Small intestine (tissue), 7 donors: ENCODE measurements around the gene ZSWIM2. TPM values are rescaled to one million over a fixed set of nuclear protein-coding genes. Genes with fewer than 3 reads are reported as not detected.
"Not testable (repeated sequence)": the region's sequence is repeated elsewhere in the genome, so short reads cannot be mapped to it uniquely, and the experiment has no call there.

ENCODE experiments used
- DNase-seq, 2 donors: peaks; one replicate each; pipeline versions ENCODE4 v3.0.0 to v3.0.0-alpha.2; 2013
- FAIRE-seq: peaks from 2 replicates; lab custom pipeline; 2012; peaks lifted over from hg19 to GRCh38; lab: Jason Lieb, UNC
- H3K27ac ChIP-seq, 3 donors: one replicate each; pipeline ENCODE4 v1.5.1; 2013; ENCODE audit warnings: low read length in 2 of 3, mild to moderate bottlenecking in 2 of 3, control low read depth in 1 of 3, inconsistent platforms in 1 of 3, low read depth in 1 of 3, moderate library complexity in 1 of 3
- H3K27me3 ChIP-seq, 3 donors: one replicate each; pipeline ENCODE4 v1.6.1; 2013; ENCODE audit warnings: low read length in 3 of 3, inconsistent platforms in 1 of 3; ENCODE audit not compliant: control insufficient read depth in 3 of 3, insufficient read depth in 3 of 3
- H3K36me3 ChIP-seq, 3 donors: one replicate each; pipeline ENCODE4 v1.6.1; 2013; ENCODE audit warnings: low read length in 3 of 3, inconsistent platforms in 1 of 3, low read depth in 1 of 3, mild to moderate bottlenecking in 1 of 3, moderate library complexity in 1 of 3; ENCODE audit not compliant: control insufficient read depth in 3 of 3, insufficient read depth in 2 of 3
- H3K4me1 ChIP-seq, 3 donors: one replicate each; pipeline ENCODE4 v1.6.1; 2013; ENCODE audit warnings: low read length in 2 of 3, inconsistent platforms in 1 of 3, low read depth in 1 of 3, mild to moderate bottlenecking in 1 of 3, moderate library complexity in 1 of 3; ENCODE audit not compliant: control insufficient read depth in 3 of 3, insufficient read depth in 2 of 3
- H3K4me3 ChIP-seq, 3 donors: one replicate each; pipeline ENCODE4 v1.5.1; 2013; ENCODE audit warnings: low read length in 3 of 3, control low read depth in 1 of 3, inconsistent platforms in 1 of 3, low read depth in 1 of 3, mild to moderate bottlenecking in 1 of 3, moderate library complexity in 1 of 3
- H3K9me3 ChIP-seq, 2 donors: one replicate each; pipeline ENCODE4 v1.6.1; 2013; ENCODE audit warnings: low read depth in 1 of 2, low read length in 1 of 2; ENCODE audit not compliant: control insufficient read depth in 2 of 2, insufficient read depth in 1 of 2
- WGBS, 3 donors: extraction: QIAGEN DNeasy Blood & Tissue Kit; methylation state at CpG; one replicate each; pipeline ENCODE4 v1.1.7; 2013; 5-methylcytosine and 5-hydroxymethylcytosine counted together
- polyA plus RNA-seq, 4 donors: library from polyadenylated mRNA; stranded (reverse) in 3 of 4; unstranded in 1 of 4; fragments of 200-250 nt in 3 of 4; fragments of 120-200 nt in 1 of 4; gene quantifications; one replicate each; pipeline versions ENCODE4 v1.2.1 to v1.2.3, GENCODE V29; 2013
- donor health status: healthy with polysubstance abuse.
- donor health status: control.
- donor health status: control.
- donor health status: Bipolar disorder and iron deficiency.
- donor health status: healthy.

Gene ZSWIM2
- polyA plus RNA-seq, 4 donors, result 0.03 TPM; not detected in 3

GRCh38 chr2:186827862-186828492, 21.0 kb downstream of the ZSWIM2 start:
- Histone ChIP-seq H3K4me1 (no peaks in the 10 kb centered on the region), H3K27ac (no peak overlapping the region), H3K36me3 (no peaks in the 10 kb centered on the region), H3K9me3 (no peaks in the 10 kb centered on the region), H3K27me3 (no peaks in the 10 kb centered on the region), H3K4me3 (no peak overlapping the region)
- WGBS, 3 donors, result 49 to 63% (median 59%) methylated on average over 2 of the region's 2 CpGs
- FAIRE-seq (no peak), DNase-seq (no peak)

DNA sequence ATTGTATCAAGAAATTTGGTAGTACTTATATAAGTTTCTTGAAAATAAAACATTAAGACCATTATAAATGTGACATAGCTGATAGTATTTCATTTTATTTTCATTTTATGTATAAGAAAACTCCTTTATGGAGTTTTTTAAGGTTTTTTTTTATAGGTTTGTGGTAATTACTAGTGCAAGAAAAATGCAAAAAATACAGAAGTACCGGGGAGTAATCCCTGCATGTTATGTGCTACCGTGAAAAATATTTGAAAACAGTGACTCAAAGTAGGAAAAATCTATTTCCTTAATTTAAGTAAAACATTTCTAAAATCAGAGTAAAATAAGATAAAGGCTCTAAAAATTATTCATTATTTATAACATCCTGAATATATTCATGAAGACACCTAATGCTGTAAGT, 21.6 kb downstream of the ZSWIM2 start:
- H3K9me3 ChIP-seq, result no peaks in the 10 kb centered on the region
- FAIRE-seq (no peak), DNase-seq (no peak)
- H3K27ac ChIP-seq, result no peak overlapping the region
- 84 to 96% (median 85%) methylated on average over 2 of the region's 2 CpGs for WGBS, 3 donors
- no peaks in the 10 kb centered on the region for H3K4me1 ChIP-seq
- no peak overlapping the region for H3K4me3 ChIP-seq
- no peaks in the 10 kb centered on the region for H3K27me3 ChIP-seq
- H3K36me3 ChIP-seq, result no peaks in the 10 kb centered on the region

- FAIRE-seq (no peak), DNase-seq (no peak)
- H3K36me3 ChIP-seq, result no peaks in the 10 kb centered on the region
- 73 to 89% (median 78%) methylated on average over 2 of the region's 2 CpGs for WGBS, 3 donors
- H3K4me1 ChIP-seq, result no peaks in the 10 kb centered on the region
- H3K27me3 ChIP-seq, result no peaks in the 10 kb centered on the region
- H3K4me3 ChIP-seq, result no peak overlapping the region
- H3K9me3 ChIP-seq, result no peaks in the 10 kb centered on the region
- H3K27ac ChIP-seq, result no peak overlapping the region
These were observed 26.6 kb downstream of the ZSWIM2 start for GRCh38 chr2:186822323-186822722.

GRCh38 chr2:186820303-186820702, 28.7 kb downstream of the ZSWIM2 start:
- Histone ChIP-seq H3K9me3 (no peaks in the 10 kb centered on the region), H3K4me1 (no peaks in the 10 kb centered on the region), H3K27me3 (no peaks in the 10 kb centered on the region), H3K27ac (no peak overlapping the region), H3K4me3 (no peak overlapping the region), H3K36me3 (no peaks in the 10 kb centered on the region)
- FAIRE-seq (no peak), DNase-seq (no peak)
- 69 to 86% (median 82%) methylated on average over 7 of the region's 7 CpGs for WGBS, 3 donors

DNA sequence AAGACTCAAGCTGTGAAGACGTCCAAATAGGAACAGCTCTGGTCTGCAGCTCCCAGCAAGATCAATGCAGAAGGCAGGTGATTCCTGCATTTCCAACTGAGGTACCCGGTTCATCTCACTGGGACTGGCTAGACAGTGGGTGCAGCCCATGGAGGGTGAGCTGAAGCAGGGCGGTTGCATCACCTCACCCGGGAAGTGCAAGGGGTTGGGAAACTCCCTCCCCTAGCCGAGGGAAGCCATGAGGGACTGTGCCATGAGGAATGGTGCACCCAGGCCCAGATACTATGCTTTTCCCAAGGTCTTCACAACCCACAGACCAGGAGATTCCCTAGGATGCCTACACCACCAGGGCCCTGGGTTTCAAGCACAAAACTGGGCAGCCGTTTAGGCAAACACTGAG, 37.2 kb downstream of the ZSWIM2 start:
- not testable (repeated sequence) for H3K27ac ChIP-seq, H3K9me3 ChIP-seq, H3K4me3 ChIP-seq, DNase-seq, FAIRE-seq, H3K36me3 ChIP-seq, H3K4me1 ChIP-seq, H3K27me3 ChIP-seq
- WGBS, 3 donors, result 73 to 89% (median 81%) methylated on average over 6 of the region's 6 CpGs

DNA sequence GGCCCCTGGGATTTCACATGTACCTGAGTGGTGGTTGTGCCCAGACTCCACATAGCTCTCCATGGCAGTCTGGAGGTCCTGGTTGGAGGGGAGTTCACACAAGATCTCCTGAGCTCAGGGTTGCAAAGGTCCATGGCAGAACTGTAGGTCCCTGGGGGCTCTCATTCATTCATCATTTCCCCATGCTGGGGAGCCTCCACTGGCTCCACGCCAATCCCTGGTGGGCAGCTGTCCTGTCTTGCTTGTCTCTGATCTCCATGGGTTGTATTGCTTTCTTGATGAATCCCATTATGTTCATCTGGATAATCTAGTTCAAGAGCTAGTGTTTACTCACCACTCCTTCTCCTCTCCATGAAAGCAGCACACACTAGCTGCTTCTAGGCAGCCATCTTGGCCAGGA, 42.4 kb downstream of the ZSWIM2 start:
- H3K9me3 ChIP-seq, result no peaks in the 10 kb centered on the region
- H3K27me3 ChIP-seq, result no peaks in the 10 kb centered on the region
- no peaks in the 10 kb centered on the region for H3K36me3 ChIP-seq
- H3K4me3 ChIP-seq, result no peak overlapping the region
- DNase-seq (no peak), FAIRE-seq (no peak)
- 57 to 88% (median 79%) methylated on average over 1 of the region's 1 CpG for WGBS, 3 donors
- H3K27ac ChIP-seq, result no peak overlapping the region
- no peaks in the 10 kb centered on the region for H3K4me1 ChIP-seq

DNA sequence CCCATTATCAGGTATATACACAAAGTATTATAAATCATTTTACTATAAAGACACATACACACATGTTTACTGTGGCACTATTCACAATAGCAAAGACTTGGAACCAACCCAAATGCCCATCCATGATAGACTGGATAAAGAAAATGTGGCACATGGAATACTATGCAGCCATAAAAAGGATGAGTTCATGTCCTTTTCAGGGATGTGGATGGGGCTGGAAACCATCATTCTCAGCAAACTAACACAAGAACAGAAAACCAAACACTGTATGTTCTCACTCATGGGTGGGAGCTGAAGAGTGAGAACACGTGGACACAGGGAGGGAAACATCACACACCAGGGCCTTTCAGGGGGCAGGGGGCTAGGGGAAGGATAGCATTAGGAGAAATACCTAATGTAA, 50.4 kb downstream of the ZSWIM2 start:
- not testable (repeated sequence) for H3K27me3 ChIP-seq, DNase-seq, H3K27ac ChIP-seq, H3K36me3 ChIP-seq, FAIRE-seq, H3K4me3 ChIP-seq, H3K9me3 ChIP-seq, H3K4me1 ChIP-seq
- 65 to 87% (median 65%) methylated on average over 1 of the region's 1 CpG for WGBS, 3 donors

DNA sequence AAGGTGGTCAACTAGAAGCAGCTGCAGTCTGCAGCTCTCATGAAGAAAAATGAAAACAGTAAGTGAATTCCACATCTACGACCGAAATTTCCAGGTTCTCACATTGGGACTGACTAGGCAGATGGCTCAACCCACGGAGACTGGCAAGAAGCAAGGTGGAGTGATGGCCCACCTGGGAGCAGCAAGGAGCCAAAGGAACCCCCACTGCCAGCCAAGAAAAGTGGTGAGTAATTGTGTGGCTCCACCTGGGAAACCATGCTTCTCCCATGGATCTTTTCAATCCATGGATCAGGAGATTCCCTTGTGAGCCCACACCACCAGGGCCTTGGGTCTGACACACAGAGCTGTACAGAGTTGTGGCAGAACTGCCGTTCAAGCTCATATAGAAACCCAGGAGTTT, 64.0 kb downstream of the ZSWIM2 start:
- WGBS, 3 donors, result 76 to 91% (median 78%) methylated on average over 4 of the region's 4 CpGs
- Histone ChIP-seq H3K4me3 (no peak overlapping the region), H3K27ac (no peak overlapping the region), H3K27me3 (no peaks in the 10 kb centered on the region), H3K9me3 (peaks cover 0 to 15% of the 10 kb centered on the region in 2 donors), H3K36me3 (no peaks in the 10 kb centered on the region), H3K4me1 (no peaks in the 10 kb centered on the region)
- DNase-seq, result no peak
- FAIRE-seq, result no peak

DNA sequence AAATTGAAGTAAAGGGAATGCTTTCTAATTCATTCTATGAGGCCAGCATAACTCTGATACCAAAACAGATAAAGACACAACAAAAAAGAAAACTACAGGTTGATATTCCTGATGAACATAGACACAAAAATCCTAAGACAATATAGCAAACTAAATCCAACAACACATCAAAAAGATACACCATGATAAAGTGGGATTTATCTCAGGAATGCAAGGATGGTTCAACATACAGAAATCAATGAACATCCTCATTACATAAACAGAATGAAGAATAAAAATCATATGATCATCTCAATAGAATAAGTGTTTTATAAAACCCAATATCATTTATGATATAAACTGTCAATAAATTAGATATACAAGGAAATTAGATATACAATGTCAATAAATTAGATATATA, 65.7 kb downstream of the ZSWIM2 start:
- no peaks in the 10 kb centered on the region for H3K36me3 ChIP-seq
- FAIRE-seq, result no peak
- no peak overlapping the region for H3K4me3 ChIP-seq

More for the DNA sequence above, 65.7 kb downstream of the ZSWIM2 start:
- no peaks in the 10 kb centered on the region for H3K27me3 ChIP-seq
- H3K27ac ChIP-seq, result no peak overlapping the region
- DNase-seq, result no peak
- H3K4me1 ChIP-seq, result no peaks in the 10 kb centered on the region
- peaks cover 0 to 15% of the 10 kb centered on the region in 2 donors for H3K9me3 ChIP-seq
